GM03348 (cell line): ENCODE data around the gene EPG5.
"Not testable (repeated sequence)": the region's sequence is repeated elsewhere in the genome, so short reads cannot be mapped to it uniquely, and the experiment has no call there.

Experiments
- DNase-seq: peaks from one replicate; pipeline ENCODE4 v3.0.0; 2012; ENCODE audit warnings: low spot score

Gene EPG5

DNA sequence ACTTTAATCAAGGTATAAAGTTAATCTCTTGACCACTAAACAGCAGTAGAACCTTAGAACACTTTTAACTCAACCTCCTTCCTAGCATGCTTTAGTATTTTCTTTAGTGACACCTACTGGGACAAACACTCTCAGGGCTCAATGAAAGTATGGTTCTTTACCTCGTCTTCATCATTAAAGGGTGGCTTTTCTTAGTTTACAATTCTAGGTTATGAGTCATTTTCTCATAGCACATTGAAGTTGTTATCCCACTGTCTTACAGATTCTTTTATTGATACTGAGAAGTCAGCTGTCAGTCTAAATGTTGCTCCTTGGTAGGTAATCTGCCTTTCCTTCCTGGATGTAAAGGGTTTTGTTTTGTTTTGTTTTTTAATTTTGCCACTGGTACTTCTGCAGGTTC, 103.7 kb downstream of the EPG5 start:
- no peak for DNase-seq

DNA sequence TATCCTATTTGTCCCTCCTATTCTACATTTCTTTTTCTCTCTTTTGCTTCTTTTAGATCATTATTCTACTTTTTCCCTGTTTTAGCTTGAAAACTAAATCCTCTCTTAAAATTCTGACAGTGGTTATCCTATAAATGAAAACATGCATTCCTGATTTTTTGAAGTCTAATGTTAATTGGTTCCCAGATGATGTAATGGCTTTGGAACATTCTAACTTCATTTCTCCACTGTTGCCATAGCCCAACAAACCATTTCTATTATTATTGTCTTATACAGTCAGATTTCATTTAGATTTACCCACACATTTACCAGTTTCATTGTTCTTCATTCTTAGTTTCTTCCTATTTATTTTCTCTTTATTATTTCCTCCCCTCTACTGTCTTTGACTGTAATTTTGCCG, 105.2 kb downstream of the EPG5 start:
- no peak for DNase-seq

DNA sequence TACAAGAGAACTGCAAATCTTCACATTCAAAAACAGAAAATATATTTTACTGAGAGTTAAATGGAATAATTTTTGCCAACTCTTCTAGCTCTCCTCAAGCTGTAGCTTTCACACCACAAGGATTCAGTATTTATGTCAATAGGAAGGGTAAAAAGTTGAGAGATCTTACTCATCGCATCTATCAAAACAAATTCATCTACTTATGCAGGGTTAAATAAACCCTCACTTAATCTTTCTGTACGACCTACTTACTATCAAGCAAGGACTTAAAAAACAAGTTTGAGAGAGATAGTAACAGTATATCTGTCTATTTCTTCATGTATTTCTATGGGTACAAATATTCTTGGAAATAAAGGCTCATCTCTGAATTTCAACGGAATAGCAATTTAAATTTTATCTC, 106.2 kb downstream of the EPG5 start:
- DNase-seq = no peak

DNA sequence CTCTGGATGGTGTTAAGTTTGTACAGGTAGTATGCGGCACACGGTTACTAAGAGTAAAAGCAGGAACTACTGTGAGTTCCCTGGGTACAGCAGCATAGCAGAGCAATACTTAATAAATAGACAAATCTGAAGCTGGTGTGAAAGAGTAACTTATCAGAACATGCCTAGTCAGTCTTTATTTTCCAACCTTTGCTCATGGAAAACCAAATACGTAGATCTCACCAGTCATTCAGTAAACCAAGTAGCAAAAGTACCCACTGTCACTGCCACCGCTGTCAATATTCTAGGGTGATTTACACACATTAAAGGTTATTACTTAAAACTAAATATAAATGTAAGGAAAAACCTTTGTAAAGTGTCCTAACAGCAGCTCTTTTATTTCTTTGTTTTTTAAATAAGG, 106.6 kb downstream of the EPG5 start:
- DNase-seq = no peak

DNA sequence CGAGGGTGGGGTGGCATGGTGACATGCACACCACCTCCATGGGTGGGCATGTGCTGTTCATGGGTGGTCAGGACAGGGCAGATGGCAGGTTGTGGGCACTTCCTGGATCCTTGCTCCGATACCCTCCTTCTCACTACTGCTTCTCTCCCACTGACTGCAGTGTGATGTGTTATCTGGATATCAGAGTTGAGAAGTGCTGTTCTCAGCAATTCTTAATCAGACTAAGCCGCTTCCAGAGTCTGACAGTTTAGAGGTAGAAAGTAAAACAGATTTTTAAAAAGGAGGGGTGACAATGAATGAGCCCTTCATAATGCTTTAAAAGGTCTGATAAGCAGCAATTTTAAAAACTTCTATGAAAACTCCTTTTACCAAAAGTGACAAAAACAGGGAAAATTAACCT, 107.8 kb downstream of the EPG5 start:
- DNase-seq = no peak

DNA sequence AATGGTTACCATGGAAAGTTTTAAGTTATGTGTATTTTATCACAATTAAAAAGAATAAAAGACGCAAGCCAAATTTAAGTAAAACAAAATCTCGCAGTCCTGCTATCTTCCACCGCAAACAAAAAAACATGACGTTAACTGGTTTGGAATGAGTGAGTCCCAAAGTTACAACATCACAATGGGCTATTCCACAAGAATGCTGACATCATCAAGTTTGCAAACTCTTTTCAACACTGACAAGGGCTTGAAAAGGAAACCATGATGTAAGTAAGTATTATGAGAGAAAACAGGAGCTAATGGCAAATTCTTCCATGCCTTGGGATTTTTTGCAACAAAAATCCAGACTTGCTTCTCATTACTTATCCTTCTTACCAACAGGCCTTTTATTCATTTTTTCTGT, 110.6 kb downstream of the EPG5 start:
- peak; percentile 31 for DNase-seq

DNA sequence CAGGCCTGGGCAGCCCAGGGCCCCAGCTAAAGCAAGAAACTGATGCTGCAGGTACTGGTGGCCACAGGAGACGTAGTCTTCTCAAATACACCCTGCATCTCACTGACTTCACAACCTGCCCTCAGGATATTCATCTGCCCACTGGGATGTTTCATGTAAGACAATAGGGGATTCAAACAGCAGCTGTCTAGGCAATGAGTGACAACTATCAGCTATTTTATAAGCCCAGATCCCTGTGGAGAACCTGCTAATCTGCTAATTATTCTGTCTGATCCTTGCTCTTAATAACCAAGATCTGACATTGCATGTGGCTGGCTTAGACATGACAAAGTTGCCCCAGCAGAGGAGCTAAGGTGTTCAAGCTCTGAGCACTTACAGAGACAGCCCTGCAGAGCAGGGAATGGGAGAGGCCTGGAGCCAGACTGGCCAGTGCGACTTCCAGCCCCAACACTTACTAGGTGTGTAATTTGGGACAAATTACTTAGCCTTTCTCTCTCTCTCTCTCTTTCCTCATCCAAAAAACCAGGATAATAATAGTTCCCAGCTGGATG, 113.0 kb downstream of the EPG5 start:
- no peak for DNase-seq

DNA sequence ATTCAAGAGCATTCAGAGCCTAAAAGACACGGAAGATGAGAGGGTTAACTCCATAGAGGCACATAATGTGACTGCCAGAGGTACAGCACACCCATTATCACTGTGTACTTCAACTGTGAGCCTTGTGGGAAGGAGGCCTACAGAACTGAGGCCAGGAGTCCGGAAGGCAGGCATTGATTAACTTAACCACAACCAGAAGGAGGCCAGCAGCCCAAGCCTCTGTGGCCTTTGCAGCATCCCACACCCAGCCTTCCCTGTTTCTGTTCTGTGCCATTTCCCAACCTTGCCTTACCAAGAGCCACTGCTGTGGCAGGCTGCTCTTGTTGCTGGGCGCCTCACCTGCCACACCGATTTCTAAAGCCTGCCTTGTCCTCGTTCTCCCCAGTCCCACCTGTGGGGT, 114.5 kb downstream of the EPG5 start:
- DNase-seq = no peak

DNA sequence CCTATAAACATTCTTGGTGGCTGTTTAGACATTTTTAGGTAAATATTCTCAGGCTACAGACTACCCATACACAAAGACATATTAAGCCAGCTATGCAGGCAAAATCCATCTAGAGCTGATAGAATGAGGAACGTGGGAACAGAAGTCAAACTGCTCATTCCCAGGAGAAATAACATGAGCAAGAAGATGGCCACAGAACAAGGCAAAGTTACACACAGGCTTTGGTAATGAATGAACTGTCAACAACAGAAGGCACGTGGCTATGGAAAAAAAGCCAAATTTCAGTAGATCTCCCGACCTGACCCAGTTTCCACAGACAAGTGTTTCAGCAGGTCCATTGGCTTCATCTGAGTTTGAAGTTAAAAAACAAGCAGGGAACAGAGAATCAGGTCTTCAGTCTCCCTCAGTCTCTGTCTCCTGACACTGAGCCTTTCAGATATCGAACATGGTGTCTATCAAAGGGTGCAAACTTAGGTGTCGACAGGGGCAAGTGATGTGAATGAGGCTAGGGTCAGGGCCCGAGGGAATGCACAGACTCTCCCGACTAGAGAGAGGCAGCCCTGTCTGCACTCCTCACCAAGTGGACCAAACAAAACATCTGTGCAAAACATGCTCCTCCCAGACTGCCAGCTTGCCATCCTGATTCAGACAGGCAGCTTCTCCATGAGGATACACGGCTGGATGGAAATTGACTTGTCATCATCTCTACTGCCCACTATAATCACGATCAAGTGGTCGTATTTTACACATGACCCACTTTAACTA, 115.8 kb downstream of the EPG5 start:
- DNase-seq = no peak

DNA sequence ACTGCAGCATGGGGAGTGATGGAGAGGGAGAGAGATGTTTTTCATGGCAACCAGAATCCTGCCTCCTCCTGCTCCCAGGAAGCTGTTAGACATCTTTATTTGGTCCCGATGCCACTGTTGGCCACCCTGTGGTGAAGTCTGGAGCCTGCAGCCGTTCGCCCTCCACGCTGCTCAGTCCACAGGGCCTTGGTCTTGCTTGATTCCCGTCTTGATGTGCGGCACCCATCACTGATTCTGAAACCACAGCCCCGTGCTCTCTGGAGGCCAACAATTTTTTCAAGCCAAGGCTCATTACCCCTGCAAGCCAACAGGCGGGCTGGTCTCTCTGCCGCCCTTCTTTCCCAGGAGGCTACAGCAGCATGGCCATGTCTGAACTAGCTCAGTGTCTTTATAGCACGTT, 117.1 kb downstream of the EPG5 start:
- DNase-seq = no peak

DNA sequence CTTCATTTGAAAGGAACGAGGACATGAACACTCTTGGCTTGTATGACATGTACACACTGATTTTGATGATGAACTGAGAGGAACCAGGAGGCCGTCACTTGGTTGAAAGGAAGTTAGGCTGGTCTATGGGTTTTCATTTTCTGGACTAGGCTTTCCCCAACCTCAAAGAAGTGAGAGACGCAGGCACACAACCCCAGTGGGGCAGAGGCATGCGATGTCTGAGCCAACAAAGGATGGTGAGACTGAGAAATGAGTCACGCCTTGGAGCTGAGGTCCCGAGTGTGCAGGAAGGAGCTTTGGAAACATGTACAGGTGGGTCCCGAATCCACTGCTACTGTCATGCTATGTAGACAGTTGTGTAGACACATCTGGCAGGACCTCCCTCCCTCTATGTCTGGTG, 117.6 kb downstream of the EPG5 start:
- no peak for DNase-seq

DNA sequence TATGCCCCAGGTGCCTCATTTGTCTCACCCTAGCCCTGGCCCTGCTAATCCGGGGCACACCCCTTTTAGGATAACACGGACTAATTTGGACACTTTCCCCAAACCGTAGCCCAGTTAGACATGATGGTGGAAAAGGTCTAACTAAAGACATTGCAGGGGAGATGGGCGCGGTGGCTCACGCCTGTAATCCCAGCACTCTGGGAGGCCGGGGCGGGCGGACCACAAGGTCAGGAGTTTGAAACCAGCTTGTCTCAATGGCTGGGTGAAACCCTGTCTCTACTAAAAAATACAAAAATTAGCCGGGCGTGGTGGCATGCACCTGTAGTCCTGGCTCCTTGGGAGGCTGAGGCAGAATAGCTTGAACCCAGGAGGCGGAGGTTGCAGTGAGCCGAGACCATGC, 118.5 kb downstream of the EPG5 start:
- DNase-seq = not testable (repeated sequence)

DNA sequence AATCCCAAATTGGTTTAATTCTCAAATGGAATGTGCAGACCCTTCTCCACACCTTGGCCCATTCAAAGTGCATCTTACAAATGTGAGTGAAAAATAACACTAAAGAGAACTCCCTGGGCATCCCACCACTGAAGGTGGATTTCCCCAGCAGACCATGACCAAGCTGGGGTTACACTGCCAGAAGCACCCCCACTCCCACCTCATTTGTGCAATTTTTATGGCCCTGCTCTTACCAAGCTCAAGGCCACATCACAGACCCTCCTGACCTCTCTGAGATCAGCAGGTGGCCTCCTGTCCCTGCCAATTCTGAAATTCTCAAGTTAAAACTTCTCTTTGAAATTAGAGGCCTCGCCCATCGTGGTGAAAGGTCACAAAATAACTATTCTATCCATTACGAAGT, 120.0 kb downstream of the EPG5 start:
- no peak for DNase-seq

DNA sequence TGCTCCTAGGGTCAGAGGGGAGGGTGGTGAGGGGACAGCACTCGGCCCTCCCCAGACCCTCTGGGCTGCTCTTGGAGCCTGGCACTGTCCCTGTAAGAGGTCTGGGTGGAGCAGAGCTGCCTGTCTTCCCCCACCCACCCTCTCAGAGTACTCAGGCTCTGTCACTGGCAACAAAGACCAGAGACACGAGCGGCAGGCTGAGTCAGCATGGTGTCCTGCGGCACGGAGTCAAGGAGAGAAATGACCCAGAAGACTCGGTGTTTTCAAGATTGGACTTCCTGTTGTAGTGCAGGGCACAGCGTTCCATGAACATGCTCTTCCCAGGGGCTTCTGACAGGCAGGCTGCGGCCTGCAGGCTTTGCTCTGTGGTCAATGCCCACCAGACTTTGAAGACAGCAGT, 121.7 kb downstream of the EPG5 start:
- no peak for DNase-seq

DNA sequence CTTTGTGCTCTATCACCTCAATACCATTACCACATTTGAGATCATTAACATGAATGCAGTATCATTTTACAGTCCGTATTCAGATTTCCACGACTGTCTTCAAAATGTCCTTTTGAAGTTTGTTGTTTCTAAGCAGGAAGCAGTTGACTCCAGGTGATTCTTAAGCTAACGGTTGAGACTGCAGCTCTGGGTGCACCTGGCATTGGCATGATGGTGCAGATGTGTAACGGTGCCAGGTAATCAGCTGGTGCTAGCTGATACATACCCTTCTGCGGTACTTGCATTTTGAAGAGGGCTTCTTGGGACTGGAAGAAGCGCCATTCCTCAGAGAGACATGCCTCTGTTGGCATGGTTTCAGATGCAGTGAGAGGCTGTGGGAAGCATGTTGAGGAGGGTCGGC, 122.2 kb downstream of the EPG5 start:
- DNase-seq = no peak

DNA sequence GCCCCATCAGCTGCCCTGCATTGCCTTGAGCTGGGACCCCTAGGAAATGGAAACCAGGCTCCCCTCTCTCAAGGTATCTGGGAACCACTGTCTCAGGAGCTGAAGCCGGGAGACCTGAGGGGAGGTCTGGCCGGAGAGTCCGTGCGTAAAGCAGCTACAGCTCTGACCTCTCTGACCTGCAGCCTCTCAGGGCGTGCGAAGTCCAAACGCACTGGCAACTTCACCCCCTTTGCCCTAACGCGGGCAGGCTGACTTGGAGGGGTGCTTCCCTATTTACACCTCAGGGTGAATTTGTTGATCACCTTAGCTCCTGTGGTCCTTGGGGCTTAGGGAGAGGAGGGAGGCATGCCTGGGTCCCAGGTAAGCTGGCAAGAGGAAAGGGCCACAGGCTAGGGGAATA, 124.1 kb downstream of the EPG5 start:
- no peak for DNase-seq

DNA sequence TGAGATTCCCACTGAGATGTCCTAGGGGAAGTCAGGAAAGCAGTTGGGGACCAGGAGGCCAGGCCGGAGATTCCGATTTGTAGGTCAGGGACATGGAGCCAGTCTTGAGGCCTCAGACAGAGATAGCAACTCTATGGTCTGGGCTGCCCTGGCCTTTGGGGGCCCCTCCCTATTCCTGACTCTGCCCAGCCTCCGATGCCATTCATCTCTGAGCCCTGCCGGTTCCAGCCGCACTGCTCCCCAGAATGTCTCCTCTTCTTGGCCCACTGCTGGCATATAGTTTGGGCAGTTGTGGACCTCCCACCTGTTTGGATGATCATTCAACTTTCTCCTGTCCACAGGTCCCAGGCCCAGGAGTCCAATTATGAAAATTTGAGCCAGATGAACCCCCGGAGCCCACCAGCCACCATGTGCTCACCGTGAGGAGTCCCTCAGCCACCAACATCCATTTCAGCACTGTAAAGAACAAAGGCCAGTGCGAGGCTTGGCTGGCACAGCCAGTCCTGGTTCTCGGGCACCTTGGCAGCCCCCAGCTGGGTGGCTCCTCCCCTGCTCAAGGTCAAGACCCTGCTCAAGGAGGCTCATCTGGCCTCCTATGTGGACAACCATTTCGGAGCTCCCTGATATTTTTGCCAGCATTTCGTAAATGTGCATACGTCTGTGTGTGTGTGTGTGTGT, 125.2 kb downstream of the EPG5 start:
- DNase-seq = no peak

DNA sequence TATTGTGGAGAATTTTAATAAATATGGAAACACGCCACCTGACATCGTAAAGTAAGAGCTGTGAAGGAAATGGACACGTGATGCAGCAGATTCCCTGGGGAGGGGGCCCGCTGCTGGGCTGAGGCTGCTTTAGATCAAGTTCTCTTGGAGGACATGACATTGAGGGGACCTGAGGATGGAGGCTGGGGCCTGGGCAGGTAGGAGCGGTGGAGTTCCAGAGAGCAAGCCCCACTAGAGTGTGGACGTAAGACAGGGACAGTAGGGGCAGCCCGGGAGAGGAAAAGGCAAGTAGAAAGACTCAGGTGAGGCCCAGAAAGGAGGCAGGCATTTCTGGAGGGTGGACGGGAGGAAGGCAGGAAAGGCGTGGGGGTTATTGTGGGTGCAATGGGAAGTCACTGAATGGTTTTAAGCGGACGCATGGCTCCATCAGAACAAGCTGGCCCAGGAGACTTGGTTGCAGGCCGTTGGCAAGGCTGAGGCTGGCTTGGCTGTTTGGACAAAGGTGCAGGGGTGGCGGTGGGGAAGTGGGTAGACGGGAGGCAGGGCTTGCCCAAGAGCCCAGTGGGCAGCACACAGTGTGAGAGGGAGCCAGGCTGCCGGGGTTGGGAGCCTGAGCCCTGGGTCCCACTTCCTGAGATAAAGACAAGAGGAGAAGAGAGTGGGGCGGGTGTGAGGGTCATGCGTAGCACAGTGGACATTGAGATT, 125.9 kb downstream of the EPG5 start:
- no peak for DNase-seq

DNA sequence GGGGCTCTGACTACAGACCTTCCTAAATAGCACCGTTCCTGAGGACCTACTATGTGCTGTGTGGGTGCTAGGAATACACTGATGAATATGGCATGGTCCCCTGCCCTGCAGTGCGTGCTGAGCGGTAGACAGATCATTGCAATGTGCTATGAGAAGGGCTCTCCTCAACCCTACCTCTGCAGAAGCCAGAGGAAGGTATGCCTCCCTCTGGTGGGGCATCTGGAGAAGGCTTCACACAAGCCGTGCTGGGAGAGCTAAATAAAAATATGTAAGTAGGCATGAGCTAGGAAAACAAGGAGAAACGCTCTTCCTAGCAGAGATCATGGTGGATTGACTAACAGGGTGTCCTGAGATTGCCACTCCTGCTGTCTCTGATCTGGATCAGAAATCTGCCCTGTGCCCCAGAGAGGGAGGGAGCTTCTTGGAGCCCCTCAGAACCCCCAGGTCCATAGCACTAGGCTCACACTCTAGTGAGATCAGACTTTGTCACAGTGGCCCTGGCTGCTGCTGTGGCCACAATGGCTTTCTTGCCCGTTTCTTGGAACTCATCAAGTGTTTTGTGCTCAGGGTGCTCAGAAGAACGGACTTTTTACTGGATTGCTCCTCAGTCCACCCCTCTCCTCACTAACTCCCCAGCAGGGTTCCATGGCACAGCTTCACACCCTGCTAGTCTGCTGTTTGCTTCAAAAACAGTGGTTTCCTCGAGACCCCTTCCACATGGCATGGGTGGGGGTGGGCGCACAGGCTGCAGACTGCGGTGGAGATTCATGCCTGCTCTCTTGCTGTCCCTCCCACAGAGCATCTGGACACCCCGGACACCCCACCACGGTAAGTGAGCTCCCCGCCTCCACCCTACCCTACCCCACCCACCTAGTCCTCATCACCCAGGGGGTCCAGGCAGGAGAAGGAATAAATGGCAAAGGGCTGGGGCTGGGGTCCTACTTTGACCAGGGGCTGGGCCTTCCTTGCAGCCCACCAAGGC, 127.4 kb downstream of the EPG5 start:
- peak; percentile 84 for DNase-seq

DNA sequence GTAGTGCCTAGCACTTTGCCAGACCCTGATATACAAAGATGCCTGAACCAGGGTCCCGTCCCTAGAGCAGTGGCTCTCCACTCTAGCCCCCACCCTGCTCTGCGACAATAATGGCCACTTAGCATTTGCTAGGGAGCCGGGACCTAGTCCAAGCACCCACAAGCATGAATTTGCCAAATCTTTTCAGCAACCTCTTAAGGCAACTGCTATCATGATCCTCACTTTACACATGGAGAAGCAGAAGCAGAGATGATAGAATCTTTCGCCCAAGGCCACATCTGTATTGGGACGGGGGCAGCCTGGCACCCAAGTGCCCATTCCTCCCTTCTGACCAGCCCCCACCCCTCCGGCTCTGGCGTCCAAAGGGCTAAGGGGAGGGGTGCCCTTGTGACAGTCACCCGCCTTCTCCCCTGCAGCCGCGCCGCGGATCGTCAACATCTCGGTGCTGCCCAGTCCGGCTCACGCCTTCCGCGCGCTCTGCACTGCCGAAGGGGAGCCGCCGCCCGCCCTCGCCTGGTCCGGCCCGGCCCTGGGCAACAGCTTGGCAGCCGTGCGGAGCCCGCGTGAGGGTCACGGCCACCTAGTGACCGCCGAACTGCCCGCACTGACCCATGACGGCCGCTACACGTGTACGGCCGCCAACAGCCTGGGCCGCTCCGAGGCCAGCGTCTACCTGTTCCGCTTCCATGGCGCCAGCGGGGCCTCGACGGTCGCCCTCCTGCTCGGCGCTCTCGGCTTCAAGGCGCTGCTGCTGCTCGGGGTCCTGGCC, 128.6 kb downstream of the EPG5 start:
- peak; percentile 44 for DNase-seq
